ENCODE measurements around the gene TAGLN.
A peak's percentile ranks its signal among the peaks of the same experiment; 100 is the strongest.

- TF ChIP-seq, protein P1, sequence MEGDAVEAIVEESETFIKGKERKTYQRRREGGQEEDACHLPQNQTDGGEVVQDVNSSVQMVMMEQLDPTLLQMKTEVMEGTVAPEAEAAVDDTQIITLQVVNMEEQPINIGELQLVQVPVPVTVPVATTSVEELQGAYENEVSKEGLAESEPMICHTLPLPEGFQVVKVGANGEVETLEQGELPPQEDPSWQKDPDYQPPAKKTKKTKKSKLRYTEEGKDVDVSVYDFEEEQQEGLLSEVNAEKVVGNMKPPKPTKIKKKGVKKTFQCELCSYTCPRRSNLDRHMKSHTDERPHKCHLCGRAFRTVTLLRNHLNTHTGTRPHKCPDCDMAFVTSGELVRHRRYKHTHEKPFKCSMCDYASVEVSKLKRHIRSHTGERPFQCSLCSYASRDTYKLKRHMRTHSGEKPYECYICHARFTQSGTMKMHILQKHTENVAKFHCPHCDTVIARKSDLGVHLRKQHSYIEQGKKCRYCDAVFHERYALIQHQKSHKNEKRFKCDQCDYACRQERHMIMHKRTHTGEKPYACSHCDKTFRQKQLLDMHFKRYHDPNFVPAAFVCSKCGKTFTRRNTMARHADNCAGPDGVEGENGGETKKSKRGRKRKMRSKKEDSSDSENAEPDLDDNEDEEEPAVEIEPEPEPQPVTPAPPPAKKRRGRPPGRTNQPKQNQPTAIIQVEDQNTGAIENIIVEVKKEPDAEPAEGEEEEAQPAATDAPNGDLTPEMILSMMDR (conservative IDR thresholded peaks at IDR 0.05): peak; percentile 92
- TF ChIP-seq EZH2 (IDR thresholded peaks at IDR 0.05; ENCODE audit: low read depth): no peak
These were observed 33.1 kb downstream of the TAGLN start, which contains the start of gene RNF214 for GRCh38 chr11:117232092-117232878.
